GM12891 (cell line): ENCODE results near the gene CDK14.

Source experiments
- PAX5 ChIP-seq: IDR thresholded peaks from 2 replicates; pipeline ENCODE4 v1.6.1; 2011; ENCODE audit warnings: low read length, moderate library complexity, mild to moderate bottlenecking; ENCODE audit not compliant: insufficient read depth, severe bottlenecking
- POLR2A ChIP-seq: IDR thresholded peaks from 2 replicates; pipeline ENCODE4 v1.6.1; 2011; ENCODE audit warnings: low read depth, low read length, control low read depth
- POLR2AphosphoS5 ChIP-seq: IDR thresholded peaks from 2 replicates; pipeline ENCODE4 v1.6.1; 2011; ENCODE audit warnings: low read depth, low read length, control low read depth
- POU2F2 ChIP-seq: IDR thresholded peaks from 2 replicates; pipeline ENCODE4 v1.6.1; 2011; ENCODE audit warnings: low read depth, mild to moderate bottlenecking, control low read depth, low read length, moderate library complexity
- SPI1 ChIP-seq: IDR thresholded peaks from 2 replicates; pipeline ENCODE4 v1.6.1; 2011; ENCODE audit warnings: low read depth, low read length, control low read depth
- TAF1 ChIP-seq: IDR thresholded peaks from 2 replicates; pipeline ENCODE4 v1.6.1; 2011; ENCODE audit warnings: low read depth, low read length, control low read depth

DNA sequence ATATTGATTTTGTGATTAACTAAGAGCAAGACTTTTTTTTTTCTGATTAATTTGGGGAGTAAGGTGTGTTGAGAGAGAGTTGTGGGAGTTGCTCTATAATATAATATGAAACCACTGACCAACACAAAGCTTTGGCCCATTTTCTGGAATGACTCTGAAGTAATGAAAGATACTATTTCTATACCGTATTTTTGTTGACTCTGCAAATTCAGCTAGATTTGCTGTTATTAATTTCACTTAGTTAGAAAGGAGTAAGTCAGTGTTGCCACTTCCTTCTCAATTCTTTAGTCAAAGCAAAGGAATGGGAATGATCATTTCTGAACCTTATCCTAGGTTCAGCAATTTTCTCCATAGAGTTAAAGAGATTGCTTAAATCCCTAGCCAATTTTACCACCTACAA, 355.1 kb downstream of the CDK14 start:
- no peak for TF ChIP-seq POLR2AphosphoS5
- TF ChIP-seq POLR2A, result no peak
- no peak for TF ChIP-seq SPI1
- TF ChIP-seq TAF1, result no peak
- TF ChIP-seq POU2F2, result no peak
- no peak for TF ChIP-seq PAX5
